Activated naive CD8-positive, alpha-beta T cell treated with anti-CD3 and anti-CD28 coated beads, Interleukin-2, amount 10 ng/mL, durations not matched to agents 7 days and 5 days (primary cell): ENCODE measurements around the gene TPRN. TPM values are rescaled to one million over a fixed set of nuclear protein-coding genes. Genes with fewer than 3 reads are reported as not detected.

Experiments used
- ATAC-seq: fragments of 150-1000 bp; cut with Tn5 transposase; one replicate; pipeline ENCODE4 v1.10.0; 2021; ENCODE audit warnings: low read depth, moderate library complexity
- POLR2A ChIA-PET: fragments of 350-600 bp; sonication (Branson Sonifier 250); formaldehyde crosslinking; loops from one replicate; lab custom pipeline; 2021; ENCODE audit warnings: antibody characterized with exemption; lab: Charles Lee
- DNase-seq: peaks from one replicate; pipeline ENCODE4 v3.0.0; 2021
- H3K27ac Mint-ChIP-seq: one replicate; pipeline ENCODE4 v1.8.0; 2022; ENCODE audit warnings: mild to moderate bottlenecking, mixed read lengths
- H3K27me3 Mint-ChIP-seq: one replicate; pipeline ENCODE4 v1.8.0; 2022; ENCODE audit warnings: mild to moderate bottlenecking, moderate library complexity, mixed read lengths
- H3K36me3 Mint-ChIP-seq: one replicate; pipeline ENCODE4 v1.8.0; 2021; ENCODE audit warnings: mild to moderate bottlenecking, mixed read lengths
- H3K4me1 Mint-ChIP-seq: one replicate; pipeline ENCODE4 v1.8.0; 2021; ENCODE audit warnings: mixed read lengths
- H3K4me3 Mint-ChIP-seq: one replicate; pipeline ENCODE4 v1.8.0; 2022; ENCODE audit warnings: mild to moderate bottlenecking, moderate library complexity, mixed read lengths
- H3K9me3 Mint-ChIP-seq: one replicate; pipeline ENCODE4 v1.8.0; 2021; ENCODE audit warnings: mixed read lengths
- total RNA-seq, 2 experiments: library from RNA; stranded (reverse); gene quantifications; one replicate each; pipeline ENCODE4 v1.2.3, GENCODE V29; 2021

The TPRN gene
- total RNA-seq, 2 experiments from 2014 or later = 11.2 to 14.7 TPM

DNA sequence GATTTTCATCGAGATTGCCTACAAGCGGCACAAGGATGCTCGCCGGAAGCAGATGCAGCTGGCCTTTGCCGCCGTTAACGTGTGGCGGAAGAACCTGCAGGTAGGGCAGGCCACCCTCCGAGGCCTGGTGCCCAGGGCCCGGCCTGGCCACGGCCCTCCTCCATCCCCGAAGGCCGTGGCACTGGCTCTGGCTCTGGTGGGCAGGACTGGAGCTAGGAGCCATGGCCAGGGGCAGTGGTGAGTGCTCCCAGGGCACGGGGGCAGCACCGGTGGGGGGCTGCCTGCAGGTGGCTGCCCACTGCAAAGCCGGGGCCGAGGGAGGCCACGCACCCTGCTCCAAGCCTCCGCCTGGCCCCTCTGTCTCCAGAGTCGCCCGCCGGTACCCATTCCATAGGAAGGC lies 36.7 kb downstream of the TPRN start:
- no peak for DNase-seq
- H3K27me3 Mint-ChIP-seq = peaks cover 29% of the 10 kb centered on the region
- H3K4me3 Mint-ChIP-seq = no peak overlapping the region
- POLR2A ChIA-PET = no interaction called here
- ATAC-seq = no peak
- H3K36me3 Mint-ChIP-seq = no peaks in the 10 kb centered on the region
- no peak overlapping the region for H3K27ac Mint-ChIP-seq
- H3K4me1 Mint-ChIP-seq = peaks cover 6% of the 10 kb centered on the region
- H3K9me3 Mint-ChIP-seq = no peaks in the 10 kb centered on the region

DNA sequence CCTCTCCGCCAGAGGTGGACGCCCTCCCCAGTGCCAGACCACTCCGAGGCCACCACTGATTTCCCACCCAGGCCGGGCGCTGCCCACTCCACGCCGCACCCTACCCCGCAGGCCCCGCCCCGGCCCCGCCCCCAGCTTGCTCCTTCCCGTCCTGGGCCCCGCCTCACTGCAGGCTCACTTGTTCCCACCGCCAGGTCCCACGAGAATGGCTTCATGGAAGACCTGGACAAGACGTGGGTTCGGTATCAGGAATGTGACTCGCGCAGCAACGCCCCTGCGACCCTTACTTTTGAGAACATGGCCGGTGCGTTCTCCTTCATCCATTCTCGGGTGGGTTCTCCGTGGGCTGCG lies 37.2 kb downstream of the TPRN start:
- H3K27me3 Mint-ChIP-seq = peaks cover 30% of the 10 kb centered on the region
- H3K27ac Mint-ChIP-seq = no peak overlapping the region
- no peak for DNase-seq
- ATAC-seq = no peak
- no peak overlapping the region for H3K4me3 Mint-ChIP-seq
- H3K9me3 Mint-ChIP-seq = no peaks in the 10 kb centered on the region
- POLR2A ChIA-PET = no interaction called here
- peaks cover 8% of the 10 kb centered on the region for H3K4me1 Mint-ChIP-seq
- no peaks in the 10 kb centered on the region for H3K36me3 Mint-ChIP-seq

DNA sequence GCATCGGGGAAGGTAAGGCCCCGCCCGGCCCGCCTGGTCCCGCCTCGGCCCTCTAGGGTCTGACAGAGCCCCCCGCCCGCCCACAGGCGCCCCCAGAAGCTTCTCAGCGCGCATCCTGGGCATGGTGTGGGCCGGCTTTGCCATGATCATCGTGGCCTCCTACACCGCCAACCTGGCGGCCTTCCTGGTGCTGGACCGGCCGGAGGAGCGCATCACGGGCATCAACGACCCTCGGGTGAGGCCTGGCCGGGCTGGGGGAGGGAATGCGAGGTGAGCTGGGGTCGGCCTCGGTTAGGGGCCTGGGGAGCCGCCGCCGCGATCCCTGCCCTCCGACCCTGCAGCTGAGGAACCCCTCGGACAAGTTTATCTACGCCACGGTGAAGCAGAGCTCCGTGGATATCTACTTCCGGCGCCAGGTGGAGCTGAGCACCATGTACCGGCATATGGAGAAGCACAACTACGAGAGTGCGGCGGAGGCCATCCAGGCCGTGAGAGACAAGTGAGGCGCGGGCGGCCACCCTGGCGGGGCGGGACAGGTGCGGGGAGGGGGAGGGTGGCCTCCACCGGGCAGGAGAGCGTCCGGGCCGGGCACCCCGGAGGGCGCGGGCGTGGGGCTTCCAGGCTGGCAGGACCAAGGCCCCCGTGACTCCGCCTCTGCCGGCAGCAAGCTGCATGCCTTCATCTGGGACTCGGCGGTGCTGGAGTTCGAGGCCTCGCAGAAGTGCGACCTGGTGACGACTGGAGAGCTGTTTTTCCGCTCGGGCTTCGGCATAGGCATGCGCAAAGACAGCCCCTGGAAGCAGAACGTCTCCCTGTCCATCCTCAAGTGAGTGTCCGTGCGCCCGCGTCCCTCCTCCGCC lies 37.8 kb downstream of the TPRN start:
- ATAC-seq = no peak
- no peaks in the 10 kb centered on the region for H3K9me3 Mint-ChIP-seq
- POLR2A ChIA-PET = interaction anchor here (0.6 kb wide), 1 partner anchor 19 kb away, joined by 3 read pairs; no protein-coding TSS in a partner anchor
- no peak overlapping the region for H3K27ac Mint-ChIP-seq
- H3K4me1 Mint-ChIP-seq = peaks cover 13% of the 10 kb centered on the region
- peaks cover 35% of the 10 kb centered on the region for H3K27me3 Mint-ChIP-seq
- DNase-seq = no peak
- no peaks in the 10 kb centered on the region for H3K36me3 Mint-ChIP-seq
- H3K4me3 Mint-ChIP-seq = no peak overlapping the region

DNA sequence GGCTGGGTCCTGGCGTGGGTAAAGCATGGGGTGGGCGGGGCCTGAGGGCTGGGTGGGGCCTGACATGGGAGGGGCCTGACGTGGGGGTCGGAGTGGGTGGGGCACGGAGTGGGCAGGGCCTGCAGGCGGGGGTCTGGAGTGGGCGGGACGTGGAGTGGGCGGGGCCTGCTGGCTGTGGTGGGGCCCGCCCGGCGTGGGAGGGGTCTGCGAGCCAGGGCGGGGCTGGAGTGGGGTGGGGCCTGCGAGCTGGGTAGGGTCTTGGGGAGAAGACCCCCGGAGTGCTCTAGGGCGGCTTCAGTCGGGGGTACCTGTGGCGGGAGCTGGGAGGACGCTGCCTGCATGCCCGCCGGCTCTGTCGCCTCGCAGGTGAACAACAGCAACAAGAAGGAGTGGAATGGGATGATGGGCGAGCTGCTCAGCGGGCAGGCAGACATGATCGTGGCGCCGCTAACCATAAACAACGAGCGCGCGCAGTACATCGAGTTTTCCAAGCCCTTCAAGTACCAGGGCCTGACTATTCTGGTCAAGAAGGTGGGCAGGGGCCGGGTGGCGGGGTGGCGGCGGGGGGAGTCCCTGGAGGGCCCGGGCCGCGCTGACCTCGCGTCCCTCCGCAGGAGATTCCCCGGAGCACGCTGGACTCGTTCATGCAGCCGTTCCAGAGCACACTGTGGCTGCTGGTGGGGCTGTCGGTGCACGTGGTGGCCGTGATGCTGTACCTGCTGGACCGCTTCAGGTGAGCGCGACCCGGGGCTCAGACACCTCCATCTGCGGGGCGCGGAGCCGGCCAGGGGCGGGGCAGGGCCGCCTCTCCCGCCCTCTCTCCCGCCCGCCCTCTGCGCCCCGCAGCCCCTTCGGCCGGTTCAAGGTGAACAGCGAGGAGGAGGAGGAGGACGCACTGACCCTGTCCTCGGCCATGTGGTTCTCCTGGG lies 38.7 kb downstream of the TPRN start:
- DNase-seq (no peak), ATAC-seq (no peak)
- Mint-ChIP-seq H3K27ac (no peak overlapping the region), H3K27me3 (peaks cover 38% of the 10 kb centered on the region), H3K36me3 (no peaks in the 10 kb centered on the region), H3K4me3 (no peak overlapping the region), H3K4me1 (peaks cover 13% of the 10 kb centered on the region), H3K9me3 (no peaks in the 10 kb centered on the region)
- POLR2A ChIA-PET = interaction anchor here (0.6 kb wide), 1 partner anchor 18 kb away, joined by 3 read pairs; no protein-coding TSS in a partner anchor

DNA sequence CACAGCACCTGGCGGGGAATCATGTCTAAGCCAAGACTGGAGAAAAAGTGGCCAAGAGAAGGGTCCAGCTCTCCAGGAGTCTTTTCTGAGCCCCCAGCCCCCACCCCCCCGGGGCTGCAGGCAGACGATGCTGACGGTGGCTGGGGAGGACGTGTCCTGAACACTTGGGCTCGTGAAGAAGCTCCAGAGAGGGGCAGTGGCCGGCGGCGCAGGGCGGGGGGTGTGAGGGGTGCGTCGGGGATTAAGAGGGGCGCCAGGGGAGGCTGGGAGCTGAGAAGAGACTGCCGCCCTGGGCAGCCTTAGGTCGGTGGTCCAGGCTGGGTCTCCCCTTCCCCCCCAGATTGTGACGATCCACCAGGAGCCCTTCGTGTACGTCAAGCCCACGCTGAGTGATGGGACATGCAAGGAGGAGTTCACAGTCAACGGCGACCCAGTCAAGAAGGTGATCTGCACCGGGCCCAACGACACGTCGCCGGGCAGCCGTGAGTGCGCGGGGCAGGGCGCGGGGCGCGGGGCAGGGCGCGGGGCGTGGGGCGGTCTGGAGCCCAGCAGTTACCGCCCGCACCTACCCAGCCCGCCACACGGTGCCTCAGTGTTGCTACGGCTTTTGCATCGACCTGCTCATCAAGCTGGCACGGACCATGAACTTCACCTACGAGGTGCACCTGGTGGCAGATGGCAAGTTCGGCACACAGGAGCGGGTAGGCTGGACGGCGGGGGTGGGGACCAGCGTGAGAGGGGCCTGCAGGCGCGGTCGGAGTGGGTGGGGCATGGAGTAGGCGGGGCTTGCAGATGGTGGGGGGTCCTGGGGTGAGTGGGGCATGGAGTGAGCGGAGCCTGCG lies 39.6 kb downstream of the TPRN start:
- Mint-ChIP-seq H3K36me3 (no peaks in the 10 kb centered on the region), H3K4me1 (peaks cover 10% of the 10 kb centered on the region), H3K9me3 (no peaks in the 10 kb centered on the region), H3K4me3 (no peak overlapping the region), H3K27me3 (peaks cover 34% of the 10 kb centered on the region), H3K27ac (no peak overlapping the region)
- ATAC-seq (no peak), DNase-seq (no peak)
- POLR2A ChIA-PET = no interaction called here

DNA sequence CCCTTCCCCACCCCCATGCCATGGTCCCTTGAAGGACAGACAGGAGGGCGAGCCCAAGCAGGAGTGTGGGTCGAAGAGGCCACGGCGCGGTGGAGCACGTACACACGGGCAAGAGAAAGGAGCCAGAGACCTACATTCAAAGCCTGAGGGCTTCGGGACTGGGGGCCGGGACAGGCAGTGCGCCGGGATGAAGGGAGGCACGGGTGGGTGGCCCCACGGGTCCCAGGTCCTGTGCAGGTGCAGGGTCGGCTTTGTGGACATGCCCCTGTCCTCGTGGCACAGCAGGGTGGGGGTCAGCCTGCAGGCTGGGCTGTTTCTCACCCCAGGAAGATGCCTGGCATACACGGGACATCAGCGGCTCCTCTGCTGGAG lies 40.5 kb downstream of the TPRN start:
- Mint-ChIP-seq H3K4me3 (no peak overlapping the region), H3K9me3 (no peaks in the 10 kb centered on the region), H3K27ac (no peak overlapping the region), H3K4me1 (peaks cover 10% of the 10 kb centered on the region), H3K27me3 (peaks cover 33% of the 10 kb centered on the region), H3K36me3 (no peaks in the 10 kb centered on the region)
- no peak for ATAC-seq
- POLR2A ChIA-PET = no interaction called here
- no peak for DNase-seq

DNA sequence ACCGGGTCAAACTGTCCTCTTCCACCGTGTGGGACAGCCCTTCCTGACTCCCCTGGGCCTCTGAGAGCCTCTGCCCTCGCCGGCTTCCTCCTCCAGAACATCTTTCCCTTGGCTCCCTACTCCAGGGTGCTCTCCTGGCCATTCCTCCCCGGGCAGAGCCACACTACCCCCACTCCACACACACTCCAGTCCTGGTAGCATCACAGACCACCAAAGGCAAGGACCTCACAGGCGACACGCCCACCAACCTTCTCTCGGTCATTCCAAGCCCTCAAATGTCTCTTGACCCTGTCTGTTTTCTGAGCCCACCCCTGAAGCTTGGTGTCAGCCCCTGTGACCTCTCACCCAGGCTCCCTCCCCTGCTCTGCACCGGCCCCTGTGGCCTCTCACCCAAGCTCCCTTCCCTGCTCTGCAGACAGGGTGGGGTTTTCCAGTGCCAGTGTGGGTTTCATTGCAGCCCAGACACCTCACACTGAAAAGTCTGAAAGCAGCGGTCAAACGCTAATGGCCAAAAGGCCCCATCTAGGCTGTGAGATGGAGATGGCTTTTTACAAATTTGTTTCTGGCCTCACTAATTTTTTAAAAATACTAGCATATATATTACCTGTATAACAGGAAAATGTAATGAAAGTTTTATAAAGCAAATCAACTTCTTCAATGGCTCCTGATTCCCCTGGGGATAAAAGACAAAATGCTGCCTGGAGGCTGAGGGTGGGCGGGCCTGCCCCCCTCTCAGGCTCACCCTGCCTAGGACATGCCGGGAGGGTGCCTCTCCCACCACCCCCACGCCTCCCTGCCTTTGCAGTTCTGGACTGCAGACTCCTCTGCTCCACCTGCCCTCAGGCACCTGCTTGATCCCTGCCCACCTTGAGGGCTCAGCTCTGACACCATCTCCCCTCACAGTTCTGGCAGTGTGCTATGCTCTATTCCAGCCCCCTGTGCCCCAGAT lies 41.2 kb downstream of the TPRN start:
- peaks cover 10% of the 10 kb centered on the region for H3K4me1 Mint-ChIP-seq
- ATAC-seq (no peak), DNase-seq (no peak)
- POLR2A ChIA-PET = interaction anchor here (2.3 kb wide), 1 partner anchor 30 kb away, joined by 9 read pairs; no protein-coding TSS in a partner anchor
- H3K27me3 Mint-ChIP-seq = peaks cover 33% of the 10 kb centered on the region
- peak overlapping the region; percentile 23 for H3K27ac Mint-ChIP-seq
- H3K9me3 Mint-ChIP-seq = no peaks in the 10 kb centered on the region
- H3K36me3 Mint-ChIP-seq = no peaks in the 10 kb centered on the region
- H3K4me3 Mint-ChIP-seq = no peak overlapping the region

DNA sequence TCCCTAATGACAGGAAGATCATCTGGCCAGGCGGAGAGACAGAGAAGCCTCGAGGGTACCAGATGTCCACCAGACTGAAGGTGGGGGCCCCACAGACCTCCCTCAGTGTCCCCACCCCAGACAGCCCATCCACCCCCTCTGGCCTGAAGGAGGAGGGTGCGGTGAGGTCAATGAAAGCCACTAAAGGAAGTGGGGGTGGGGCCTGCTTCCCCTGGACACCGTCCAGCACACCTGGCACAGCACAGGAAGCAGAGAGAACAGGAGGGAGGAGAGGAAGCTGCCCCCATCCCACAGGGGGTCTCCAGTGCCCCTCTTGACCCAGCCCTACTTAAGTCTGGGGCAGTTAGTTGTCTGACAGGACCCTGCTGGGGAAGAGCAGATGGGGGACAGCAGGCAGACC lies 41.9 kb downstream of the TPRN start:
- POLR2A ChIA-PET = interaction anchor here (1.3 to 2.3 kb wide), 2 partner anchors 12 to 29 kb away, joined by 3 to 9 read pairs; no protein-coding TSS in a partner anchor
- DNase-seq = no peak
- H3K27ac Mint-ChIP-seq = no peak overlapping the region

DNA sequence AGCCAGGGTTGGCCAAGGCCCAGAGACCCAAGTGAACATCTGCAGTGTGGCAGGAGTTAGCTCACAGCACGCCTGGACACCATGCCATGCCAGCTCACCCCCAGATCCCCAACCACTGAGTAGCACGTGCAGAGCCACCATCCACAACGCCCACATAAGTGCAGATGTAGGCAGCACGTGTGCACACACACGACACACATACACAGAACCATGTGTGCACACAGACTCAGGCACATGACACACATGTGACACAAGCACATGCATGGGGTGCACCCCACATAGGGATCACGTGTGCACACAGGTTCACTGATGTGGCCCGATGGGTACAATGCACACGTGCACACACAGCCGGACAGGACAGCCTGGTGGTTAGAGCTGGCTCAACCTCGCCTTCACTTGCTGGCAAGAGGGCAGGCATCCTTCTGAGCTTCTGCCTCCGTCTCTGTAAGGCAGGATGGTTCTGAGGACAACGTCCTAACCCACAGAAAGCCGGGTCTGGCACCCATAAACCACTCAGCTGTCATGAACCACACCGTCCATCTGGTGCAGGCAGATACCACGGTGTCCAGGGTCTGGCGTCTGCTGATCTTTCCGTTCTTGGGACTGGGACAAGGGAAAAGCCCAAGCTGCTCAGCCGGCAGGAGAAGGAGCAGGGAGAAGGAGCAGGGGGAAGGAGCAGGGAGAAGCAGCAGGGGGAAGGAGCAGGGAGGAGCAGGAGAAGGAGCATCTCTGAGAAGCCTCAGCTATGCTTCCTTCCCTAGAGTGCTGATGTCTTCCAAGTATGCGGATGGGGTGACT lies 42.7 kb downstream of the TPRN start:
- Mint-ChIP-seq H3K27ac (no peak overlapping the region), H3K36me3 (no peaks in the 10 kb centered on the region), H3K4me3 (no peak overlapping the region), H3K4me1 (peaks cover 10% of the 10 kb centered on the region), H3K9me3 (no peaks in the 10 kb centered on the region), H3K27me3 (peaks cover 30% of the 10 kb centered on the region)
- no peak for DNase-seq
- no peak for ATAC-seq
- POLR2A ChIA-PET = interaction anchor here (1.3 to 2.3 kb wide), 2 partner anchors 11 to 28 kb away, joined by 3 to 9 read pairs; no protein-coding TSS in a partner anchor

More for the DNA sequence above, 41.9 kb downstream of the TPRN start:
- Mint-ChIP-seq H3K4me1 (peaks cover 10% of the 10 kb centered on the region), H3K4me3 (no peak overlapping the region), H3K9me3 (no peaks in the 10 kb centered on the region), H3K27me3 (peaks cover 33% of the 10 kb centered on the region), H3K36me3 (no peaks in the 10 kb centered on the region)
- ATAC-seq = no peak

DNA sequence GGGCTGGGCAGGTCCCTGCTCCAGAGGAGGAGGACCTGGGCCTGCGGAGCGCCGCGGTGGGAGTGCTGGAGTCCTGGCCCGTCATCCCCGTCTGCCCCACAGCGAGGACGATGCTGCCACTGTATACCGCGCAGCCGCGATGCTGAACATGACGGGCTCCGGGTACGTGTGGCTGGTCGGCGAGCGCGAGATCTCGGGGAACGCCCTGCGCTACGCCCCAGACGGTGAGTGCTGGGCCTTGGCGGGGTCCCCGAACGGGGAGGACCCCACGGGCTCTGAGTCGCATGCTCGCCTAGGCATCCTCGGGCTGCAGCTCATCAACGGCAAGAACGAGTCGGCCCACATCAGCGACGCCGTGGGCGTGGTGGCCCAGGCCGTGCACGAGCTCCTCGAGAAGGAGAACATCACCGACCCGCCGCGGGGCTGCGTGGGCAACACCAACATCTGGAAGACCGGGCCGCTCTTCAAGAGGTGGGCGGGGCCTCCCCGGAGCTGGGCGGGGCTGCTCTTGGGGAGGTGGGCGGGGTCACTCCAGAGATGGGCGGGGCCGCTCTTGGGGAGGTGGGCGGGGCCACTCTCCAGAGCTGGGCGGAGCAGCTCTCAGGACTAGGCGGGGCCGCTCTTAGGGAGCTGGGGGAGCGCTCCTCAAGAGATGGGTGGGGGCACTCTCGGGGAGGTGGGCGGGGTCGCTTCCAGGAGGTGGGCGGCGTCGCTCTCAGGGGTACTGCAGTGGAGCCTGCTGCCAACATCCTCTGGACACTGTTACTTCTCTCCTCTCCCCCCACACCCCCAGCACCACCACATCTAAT lies 43.8 kb downstream of the TPRN start:
- POLR2A ChIA-PET = interaction anchor here (0.6 to 2.3 kb wide), 2 partner anchors 27 to 68 kb away, joined by 5 to 9 read pairs; partner anchors contain the start of gene CYSRT1
- Mint-ChIP-seq H3K36me3 (no peaks in the 10 kb centered on the region), H3K27me3 (peaks cover 30% of the 10 kb centered on the region), H3K4me3 (peak overlapping the region; percentile 42), H3K9me3 (no peaks in the 10 kb centered on the region), H3K4me1 (peaks cover 10% of the 10 kb centered on the region), H3K27ac (no peak overlapping the region)
- peak; percentile 69 for DNase-seq
- peak; percentile 48 for ATAC-seq
